ENCODE measurements around the gene EDRF1. TPM values are rescaled to one million over a fixed set of nuclear protein-coding genes. Genes with fewer than 3 reads are reported as not detected.
A peak's percentile ranks its signal among the peaks of the same experiment; 100 is the strongest.

EDRF1 gene
- total and polyA plus RNA-seq, 2 of the 13 experiments (the other 11 are each of a cell fraction or from before 2014, with no cell fraction given) = 16.9 to 26.7 TPM

GRCh38 chr10:125719173-125720001, at the start of gene EDRF1 (continued):
- peak; percentile 76 for TF ChIP-seq ATF7-NPFF (CRISPR knock-in tag; IDR thresholded peaks at IDR 0.05; ENCODE audit: low read depth)
- TF ChIP-seq ETV6 (CRISPR knock-in tag; conservative IDR thresholded peaks at IDR 0.05) = peak; percentile 59; the same call in 1 of the 2 replicates
- no peak for TF ChIP-seq GLMP (CRISPR knock-in tag; IDR thresholded peaks at IDR 0.05; ENCODE audit: borderline replicate concordance)
- no peak for TF ChIP-seq ZXDC (CRISPR knock-in tag; IDR thresholded peaks at IDR 0.05)
- no peak for TF ChIP-seq SIX4 (CRISPR knock-in tag; IDR thresholded peaks at IDR 0.05)
- no peak for TF ChIP-seq HNRNPUL1 (IDR thresholded peaks at IDR 0.05; ENCODE audit: low read depth, low read length)
- TF ChIP-seq SP5 (CRISPR knock-in tag; IDR thresholded peaks at IDR 0.05; ENCODE audit: borderline replicate concordance, low read depth) = peak; percentile 44
- TF ChIP-seq ZNF572 (CRISPR knock-in tag; IDR thresholded peaks at IDR 0.05) = peak; percentile 47; the same call in 1 of the 2 replicates
- TF ChIP-seq JUNB (CRISPR knock-in tag; IDR thresholded peaks at IDR 0.05; ENCODE audit: borderline replicate concordance) = peak; percentile 25; the same call in 1 of the 2 replicates
- no peak for TF ChIP-seq PTBP1 (IDR thresholded peaks at IDR 0.05; ENCODE audit: low read depth, low read length, poor library complexity, severe bottlenecking)
- no peak for TF ChIP-seq ZBTB46 (CRISPR knock-in tag; IDR thresholded peaks at IDR 0.05; ENCODE audit: borderline replicate concordance)
- peak; percentile 45; the same call in 1 of the 2 replicates for TF ChIP-seq RXRB (CRISPR knock-in tag; IDR thresholded peaks at IDR 0.05; ENCODE audit: borderline replicate concordance)
- peak; percentile 92 for TF ChIP-seq ZBTB7A (CRISPR knock-in tag; IDR thresholded peaks at IDR 0.05)
- TF ChIP-seq ZSCAN25 (CRISPR knock-in tag; IDR thresholded peaks at IDR 0.05) = peak; percentile 41
- peak; percentile 75 for TF ChIP-seq ISL2 (CRISPR knock-in tag; IDR thresholded peaks at IDR 0.05)
- peak; percentile 60 for TF ChIP-seq ATF1 (CRISPR knock-in tag; IDR thresholded peaks at IDR 0.05)
- peak; percentile 73; the same call in 1 of the 2 replicates for TF ChIP-seq ZBTB10 (CRISPR knock-in tag; IDR thresholded peaks at IDR 0.05; ENCODE audit: borderline replicate concordance)
- no peak for TF ChIP-seq ZBTB38 (CRISPR knock-in tag; IDR thresholded peaks at IDR 0.05)
- no peak; the same call in 1 of the 2 replicates for TF ChIP-seq MEIS1 (CRISPR knock-in tag; IDR thresholded peaks at IDR 0.05; ENCODE audit: borderline replicate concordance)
- no peak; the same call in 1 of the 2 replicates for TF ChIP-seq ZNF224 (CRISPR knock-in tag; IDR thresholded peaks at IDR 0.05)
- no peak for TF ChIP-seq HHEX (CRISPR knock-in tag; IDR thresholded peaks at IDR 0.05)

Data from HepG2 (cell line).